NCI-H226 (cell line): Measurements from ENCODE around the gene LAMA3.
A peak's percentile ranks its signal among the peaks of the same experiment; 100 is the strongest.

Experiments used
- DNase-seq: peaks from one replicate; pipeline ENCODE4 v3.0.0-alpha.2; 2015

Gene LAMA3

GRCh38 chr18:23977719-23978483, 288.6 kb downstream of the LAMA3 start:
- DNase-seq = peak; percentile 22

- DNase-seq = no peak
These were observed 292.2 kb downstream of the LAMA3 start for GRCh38 chr18:23981369-23981980.

DNA sequence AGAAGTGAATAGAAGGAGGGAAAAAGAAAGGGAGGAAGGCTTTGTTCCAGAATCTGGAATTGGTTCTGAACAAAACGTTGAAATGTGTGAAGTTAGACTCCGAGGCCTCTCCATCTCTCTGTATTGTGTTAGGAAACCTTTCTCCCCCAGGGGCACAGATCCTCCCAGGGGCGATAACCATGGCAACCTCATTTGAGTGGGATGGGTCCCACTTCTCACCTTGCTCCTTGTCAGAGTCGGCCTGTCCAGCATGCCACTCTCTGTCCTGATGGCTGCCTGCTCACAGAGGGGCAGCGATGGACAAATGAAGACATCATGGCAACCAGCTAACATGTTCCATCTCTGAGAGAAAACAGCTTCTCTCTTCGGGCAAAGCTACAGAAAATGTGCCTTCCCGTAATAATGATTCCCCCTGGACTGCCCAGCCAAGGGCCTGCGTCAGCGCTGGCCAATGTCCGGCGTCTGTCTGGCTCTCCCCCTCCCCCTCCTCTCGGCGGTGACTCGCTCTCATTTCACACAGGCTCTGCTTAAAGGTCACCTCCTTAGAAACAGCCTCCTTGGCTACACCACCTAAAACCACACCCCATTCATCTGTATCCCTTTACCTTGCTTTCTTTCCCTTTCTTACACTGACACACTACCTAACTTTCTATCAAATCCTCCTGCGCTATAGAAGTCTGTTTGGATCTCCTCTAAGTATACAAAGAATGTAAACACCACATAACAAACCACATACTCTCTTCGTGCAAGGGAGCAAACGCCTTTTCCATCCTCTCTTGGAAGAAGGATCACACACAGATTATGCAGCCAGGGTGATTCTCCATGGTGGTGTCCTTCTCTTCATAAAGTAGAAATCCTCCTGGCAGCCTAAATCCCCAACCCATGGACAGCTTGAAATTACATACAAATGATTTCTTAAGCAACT, 293.2 kb downstream of the LAMA3 start:
- DNase-seq = no peak

GRCh38 chr18:23983112-23983511, 293.9 kb downstream of the LAMA3 start:
- no peak for DNase-seq

GRCh38 chr18:23986600-23987359, 297.5 kb downstream of the LAMA3 start:
- no peak for DNase-seq

- peak; percentile 42 for DNase-seq
These were observed 301.5 kb downstream of the LAMA3 start for GRCh38 chr18:23990474-23991410.

DNA sequence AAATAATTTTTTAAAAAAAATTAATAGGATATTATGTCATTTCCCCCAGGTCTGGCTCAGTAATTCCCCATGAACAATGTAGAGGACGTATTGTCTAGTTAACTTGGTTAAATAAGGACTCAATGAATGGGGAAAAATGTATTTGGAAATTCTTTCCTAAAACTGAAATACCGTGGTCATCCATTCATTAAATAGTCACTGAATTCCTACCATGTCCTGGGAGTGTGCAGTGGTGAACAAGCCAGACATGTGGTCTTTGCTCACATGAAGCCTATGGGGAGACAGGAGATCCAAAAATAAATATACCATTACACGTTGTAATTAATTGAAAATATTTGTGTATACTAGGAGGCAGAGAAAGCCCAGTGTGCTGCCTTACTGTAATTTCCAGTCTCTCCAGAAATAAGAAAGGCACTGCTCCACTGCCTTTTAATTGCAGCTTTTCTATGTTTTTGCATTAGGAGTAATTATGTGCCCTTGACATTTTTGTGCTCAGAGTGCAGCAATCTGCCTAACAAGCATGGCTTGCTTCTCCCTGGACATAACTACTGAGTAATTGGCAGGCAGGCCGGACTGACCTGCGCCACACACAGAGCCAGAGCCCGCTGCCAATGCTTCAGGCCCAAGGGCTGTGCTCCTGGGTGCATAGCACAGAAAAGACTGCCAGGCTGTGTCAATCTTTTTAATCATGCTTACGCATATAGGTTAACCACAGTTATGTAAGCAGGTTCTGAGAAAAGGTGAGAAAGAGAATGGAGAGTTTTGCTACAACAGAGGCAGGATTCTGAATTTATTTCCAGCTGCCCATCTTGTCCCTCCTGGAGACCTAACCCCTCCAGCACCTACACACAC, 303.1 kb downstream of the LAMA3 start:
- peak; percentile 95 for DNase-seq

DNA sequence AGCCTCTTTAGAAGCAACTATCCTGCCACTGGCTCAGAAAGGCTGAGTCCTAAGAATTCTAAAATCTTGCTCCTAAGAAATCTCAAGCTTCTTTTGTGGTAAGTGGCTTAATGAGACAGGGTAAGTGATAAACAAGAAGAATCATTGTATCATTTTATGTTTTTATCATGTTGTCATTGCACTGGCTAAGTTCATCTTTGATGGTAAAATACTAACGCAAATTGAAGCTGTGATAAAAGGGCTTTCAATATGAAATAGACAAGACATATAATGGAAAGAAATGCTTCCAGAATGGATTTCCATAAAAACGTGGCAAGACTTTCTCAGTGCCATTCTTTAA, 303.7 kb downstream of the LAMA3 start:
- no peak for DNase-seq

DNA sequence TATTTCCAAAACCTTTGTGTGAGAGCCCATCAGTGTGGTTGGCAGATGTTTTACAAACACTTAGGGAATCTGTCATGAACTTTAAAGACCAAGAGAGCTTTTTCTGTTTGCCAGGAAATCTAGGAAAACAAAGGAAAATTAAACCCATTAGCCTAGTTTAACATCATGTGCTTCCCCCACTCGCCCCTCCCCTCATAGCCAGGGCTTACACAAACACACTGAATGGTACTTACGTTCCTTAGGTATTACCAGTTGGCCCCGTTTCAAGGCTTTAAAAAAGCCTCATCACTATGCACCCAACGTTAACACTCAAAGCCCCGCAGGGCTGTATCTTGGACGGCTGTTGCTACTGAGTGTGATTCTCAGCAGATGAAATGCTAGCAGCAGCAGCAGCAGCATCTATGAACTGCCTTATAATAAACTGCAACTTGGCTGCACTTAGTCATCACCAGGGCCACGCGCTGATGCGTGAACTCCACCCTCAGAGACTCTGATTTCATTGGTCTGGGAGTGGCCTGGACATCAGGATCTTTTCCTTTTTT, 305.2 kb downstream of the LAMA3 start:
- peak; percentile 97 for DNase-seq

DNA sequence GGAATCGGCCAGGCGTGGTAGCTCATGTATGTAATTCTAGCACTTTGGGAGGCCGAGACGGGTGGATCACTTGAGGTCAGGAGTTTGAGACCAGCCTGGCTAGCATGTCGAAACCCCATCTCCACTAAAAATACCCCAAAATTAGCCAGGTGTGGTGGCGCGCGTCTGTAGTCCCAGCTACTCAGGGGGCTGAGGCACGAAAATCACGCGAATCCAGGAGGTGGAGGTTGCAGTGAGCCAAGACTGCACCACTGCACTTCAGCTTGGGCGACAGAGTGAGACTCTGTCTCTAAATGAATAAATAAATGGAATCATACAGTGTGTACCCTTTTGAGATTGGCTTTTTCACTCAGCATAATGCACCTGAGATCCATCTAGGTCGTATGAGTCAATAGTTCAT, 305.9 kb downstream of the LAMA3 start:
- no peak for DNase-seq

- no peak for DNase-seq
These were observed 308.8 kb downstream of the LAMA3 start for GRCh38 chr18:23998018-23998417.

DNA sequence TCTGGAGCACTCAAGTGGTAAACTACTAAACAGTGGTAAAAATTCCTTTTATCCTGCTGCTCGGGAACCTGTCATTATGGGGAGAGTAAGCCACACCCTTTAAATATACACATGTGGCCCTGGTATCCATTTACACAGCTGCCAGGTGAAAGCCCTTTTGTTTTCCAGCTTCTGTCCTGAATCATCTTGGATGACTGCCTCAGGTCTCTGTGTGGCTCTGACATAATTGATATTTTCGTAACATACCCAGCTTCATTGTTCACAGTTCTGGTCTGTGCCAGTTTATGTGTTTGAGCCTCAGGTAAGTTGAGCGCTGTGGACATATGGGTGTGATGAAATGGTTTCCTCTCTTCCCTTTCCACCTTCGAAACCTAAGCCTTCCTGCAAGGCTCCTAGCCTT, 309.6 kb downstream of the LAMA3 start:
- DNase-seq = no peak

DNA sequence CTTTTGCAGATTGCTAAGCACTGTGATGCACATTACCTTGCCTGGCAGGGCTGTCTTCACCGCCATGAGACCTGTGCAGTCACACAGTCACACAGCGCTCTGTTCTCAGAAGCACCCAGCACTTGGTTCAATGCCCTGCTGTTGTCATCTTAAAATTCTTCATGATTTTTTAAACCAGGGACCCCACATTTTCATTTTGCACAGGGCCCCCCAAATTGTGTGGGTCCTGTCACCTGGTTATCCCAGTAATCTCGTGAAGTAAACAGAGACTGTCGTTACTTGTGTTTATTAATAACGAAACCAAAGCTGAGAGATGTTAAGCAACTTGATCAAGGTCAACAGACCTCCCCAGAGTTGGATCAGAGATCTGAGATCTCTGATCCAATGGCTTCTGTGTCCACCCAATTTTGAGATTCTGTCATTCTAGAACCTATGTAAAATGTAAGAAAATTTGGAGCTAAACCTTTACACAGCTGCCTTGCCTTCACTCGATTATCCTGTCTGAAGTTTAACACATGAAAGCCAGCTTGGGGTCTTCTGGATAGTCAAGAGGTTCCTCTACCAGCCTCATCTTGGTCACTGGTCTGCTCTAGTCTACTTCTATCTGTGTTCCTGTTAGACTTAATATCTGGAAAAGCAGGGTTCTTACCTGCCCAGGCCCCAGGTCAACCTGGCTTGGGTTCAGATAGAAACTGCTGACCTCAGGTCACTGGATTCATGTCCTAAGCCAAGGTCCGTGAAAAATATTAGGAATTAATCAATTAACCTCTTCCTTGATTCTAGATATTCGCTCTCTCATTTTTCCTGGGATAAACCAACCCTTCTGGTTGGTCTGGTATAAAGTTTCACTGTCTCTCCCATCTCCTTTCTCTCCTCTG, 311.6 kb downstream of the LAMA3 start:
- DNase-seq = no peak

DNA sequence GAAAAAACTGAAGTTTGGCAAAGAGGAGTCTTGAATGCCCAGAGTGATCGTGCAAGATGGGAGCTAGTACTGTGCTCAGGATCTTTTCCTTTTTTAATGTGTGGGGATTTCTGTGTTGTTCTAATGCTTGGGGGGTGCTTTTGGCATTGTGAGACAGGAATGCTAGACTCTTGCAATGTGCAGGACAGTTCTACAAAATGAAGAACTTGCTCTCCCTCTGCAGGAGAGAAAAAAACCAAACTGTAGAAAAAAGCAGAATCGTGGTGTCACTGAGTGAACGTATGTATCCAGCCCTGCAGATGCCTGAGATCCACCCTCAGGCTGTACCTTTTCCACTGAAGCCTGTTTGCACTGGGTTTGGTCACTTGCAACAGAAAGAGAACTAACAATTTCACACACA, 313.2 kb downstream of the LAMA3 start:
- DNase-seq = no peak

- DNase-seq = no peak
These were observed 314.0 kb downstream of the LAMA3 start for GRCh38 chr18:24003288-24003687.

GRCh38 chr18:24003903-24004640, 314.8 kb downstream of the LAMA3 start:
- DNase-seq = no peak
